NB4 (cell line): ENCODE measurements around the gene LRMDA.

Experiments
- DNase-seq: peaks from one replicate; pipeline ENCODE4 v3.0.0; 2010; ENCODE audit warnings: low read depth
- H3K4me3 ChIP-seq: one replicate; pipeline ENCODE4 v1.5.1; 2011; ENCODE audit warnings: mild to moderate bottlenecking, low read depth, low read length, moderate library complexity
- MYC ChIP-seq: IDR thresholded peaks from 2 replicates; pipeline ENCODE4 v1.6.1; 2011; ENCODE audit warnings: low read depth, low read length
- POLR2A ChIP-seq: IDR thresholded peaks from 2 replicates; pipeline ENCODE4 v1.6.1; 2011; ENCODE audit warnings: mild to moderate bottlenecking; ENCODE audit not compliant: insufficient read length; ENCODE audit errors: extremely low read depth
- TF ChIP-seq, protein P1 (sequence below): IDR thresholded peaks from 2 replicates; pipeline ENCODE4 v1.6.1; 2011; ENCODE audit warnings: low read depth, low read length
- TF ChIP-seq, protein P2 (sequence below): IDR thresholded peaks from one replicate; pipeline ENCODE4 v1.5.1; 2012; ENCODE audit warnings: low read depth, low read length

Gene LRMDA

DNA sequence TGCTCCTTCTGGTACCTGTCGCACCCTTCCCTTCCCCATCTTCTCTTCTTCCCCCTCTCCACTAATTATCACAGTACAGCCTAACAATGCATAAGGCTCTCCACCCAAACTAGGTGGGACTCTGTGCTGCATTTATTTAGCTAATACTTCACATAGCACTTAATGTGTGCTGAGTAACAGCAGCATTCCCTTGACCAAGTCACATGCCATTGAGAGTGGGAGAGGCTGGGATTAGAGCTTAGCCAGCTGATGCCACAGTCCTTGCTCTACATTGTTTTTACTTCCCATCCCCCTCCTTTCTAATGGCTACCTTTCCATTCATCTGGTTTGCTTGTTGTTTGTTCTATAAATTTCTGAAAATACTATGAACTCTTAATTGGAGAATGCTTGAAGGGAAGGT is 426.9 kb downstream of the LRMDA start:
- no peak for DNase-seq
- TF ChIP-seq POLR2A (no peak), MYC (no peak)
- TF ChIP-seq, protein P1, sequence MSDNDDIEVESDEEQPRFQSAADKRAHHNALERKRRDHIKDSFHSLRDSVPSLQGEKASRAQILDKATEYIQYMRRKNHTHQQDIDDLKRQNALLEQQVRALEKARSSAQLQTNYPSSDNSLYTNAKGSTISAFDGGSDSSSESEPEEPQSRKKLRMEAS = no peak
- TF ChIP-seq, protein P2, sequence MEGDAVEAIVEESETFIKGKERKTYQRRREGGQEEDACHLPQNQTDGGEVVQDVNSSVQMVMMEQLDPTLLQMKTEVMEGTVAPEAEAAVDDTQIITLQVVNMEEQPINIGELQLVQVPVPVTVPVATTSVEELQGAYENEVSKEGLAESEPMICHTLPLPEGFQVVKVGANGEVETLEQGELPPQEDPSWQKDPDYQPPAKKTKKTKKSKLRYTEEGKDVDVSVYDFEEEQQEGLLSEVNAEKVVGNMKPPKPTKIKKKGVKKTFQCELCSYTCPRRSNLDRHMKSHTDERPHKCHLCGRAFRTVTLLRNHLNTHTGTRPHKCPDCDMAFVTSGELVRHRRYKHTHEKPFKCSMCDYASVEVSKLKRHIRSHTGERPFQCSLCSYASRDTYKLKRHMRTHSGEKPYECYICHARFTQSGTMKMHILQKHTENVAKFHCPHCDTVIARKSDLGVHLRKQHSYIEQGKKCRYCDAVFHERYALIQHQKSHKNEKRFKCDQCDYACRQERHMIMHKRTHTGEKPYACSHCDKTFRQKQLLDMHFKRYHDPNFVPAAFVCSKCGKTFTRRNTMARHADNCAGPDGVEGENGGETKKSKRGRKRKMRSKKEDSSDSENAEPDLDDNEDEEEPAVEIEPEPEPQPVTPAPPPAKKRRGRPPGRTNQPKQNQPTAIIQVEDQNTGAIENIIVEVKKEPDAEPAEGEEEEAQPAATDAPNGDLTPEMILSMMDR = no peak
- H3K4me3 ChIP-seq = no peak overlapping the region

DNA sequence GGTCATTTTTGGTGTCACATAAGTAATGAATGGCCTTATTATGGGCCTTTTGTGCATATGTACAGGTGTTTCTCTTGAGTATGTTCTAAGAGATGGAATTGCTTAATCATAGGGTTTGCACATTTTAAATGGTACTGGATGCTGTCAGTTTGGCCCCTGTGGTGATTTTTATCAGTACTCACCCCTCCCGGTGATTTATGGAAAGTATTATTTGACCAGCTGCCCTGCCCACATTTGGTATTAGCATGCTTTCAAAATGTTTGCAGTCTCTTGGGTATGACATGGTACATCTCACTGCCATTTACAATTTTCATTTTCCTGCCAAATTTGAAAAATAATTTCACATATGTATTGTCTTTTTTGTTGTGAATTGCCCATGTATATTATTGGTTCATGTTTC is 427.7 kb downstream of the LRMDA start:
- no peak for TF ChIP-seq POLR2A
- TF ChIP-seq MYC = no peak
- TF ChIP-seq, protein P1 = no peak
- no peak for DNase-seq
- no peak overlapping the region for H3K4me3 ChIP-seq

DNA sequence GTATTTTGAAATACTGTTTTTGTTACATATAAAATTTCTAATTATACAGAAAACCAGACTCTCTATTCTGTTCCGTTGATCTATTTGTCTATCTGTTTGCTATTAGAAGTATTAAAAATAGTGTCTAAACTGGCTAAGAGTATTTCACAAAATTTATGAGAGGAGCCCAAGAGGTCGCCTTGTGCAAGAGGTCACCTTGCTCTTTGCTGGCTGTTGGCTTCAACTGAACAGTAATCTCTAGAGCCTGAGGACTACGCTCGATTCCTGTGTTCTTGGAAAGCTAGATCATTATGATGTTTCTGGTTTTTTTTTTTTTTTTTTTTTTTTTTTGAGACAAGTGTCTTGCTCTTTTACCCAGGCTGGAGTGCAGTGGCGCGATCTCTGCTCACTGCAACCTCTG is 428.6 kb downstream of the LRMDA start:
- TF ChIP-seq, protein P1 = no peak
- no peak for DNase-seq
- H3K4me3 ChIP-seq = no peak overlapping the region

DNA sequence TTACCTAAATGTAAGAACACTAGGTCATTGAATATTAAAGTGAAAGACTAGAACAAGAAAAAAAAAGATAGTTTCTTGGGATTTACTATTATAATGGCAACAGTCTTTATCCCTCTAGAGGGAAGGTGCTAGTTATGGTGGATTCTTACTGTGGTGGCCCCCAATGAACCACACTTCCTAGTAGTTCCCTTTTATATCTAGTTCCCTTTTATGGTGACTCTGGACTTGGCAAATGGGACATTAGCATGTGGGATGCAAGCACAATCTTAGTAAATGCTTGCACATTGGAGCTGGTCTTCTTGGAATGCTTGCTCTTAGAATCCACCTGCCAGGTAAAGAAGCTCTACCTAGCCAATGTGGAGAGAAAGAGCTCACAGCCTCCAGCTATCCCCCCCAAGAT is 430.2 kb downstream of the LRMDA start:
- TF ChIP-seq POLR2A (no peak), MYC (no peak)
- TF ChIP-seq, protein P2 = no peak
- TF ChIP-seq, protein P1 = no peak
- peak; percentile 47 for DNase-seq
- H3K4me3 ChIP-seq = no peak overlapping the region

DNA sequence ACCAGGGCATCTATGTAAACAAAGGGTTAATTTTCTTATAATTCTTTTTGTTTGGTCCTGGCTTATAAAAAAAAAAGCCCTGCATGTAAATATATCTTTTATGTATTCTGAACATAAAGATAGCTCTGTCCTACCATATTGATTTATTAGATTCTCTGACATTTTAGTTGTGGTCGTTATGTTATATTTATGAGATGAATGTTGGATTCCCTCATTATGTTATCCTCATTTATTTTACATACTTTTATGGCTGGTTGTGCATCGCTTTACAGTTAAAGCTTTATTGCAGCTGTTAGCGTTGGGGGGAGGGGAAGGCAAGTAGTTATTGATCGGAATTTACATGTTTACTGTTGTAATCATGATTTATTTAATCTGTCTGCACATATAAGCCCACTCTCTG is 431.5 kb downstream of the LRMDA start:
- DNase-seq = no peak
- H3K4me3 ChIP-seq = no peak overlapping the region
- TF ChIP-seq, protein P1 = no peak

DNA sequence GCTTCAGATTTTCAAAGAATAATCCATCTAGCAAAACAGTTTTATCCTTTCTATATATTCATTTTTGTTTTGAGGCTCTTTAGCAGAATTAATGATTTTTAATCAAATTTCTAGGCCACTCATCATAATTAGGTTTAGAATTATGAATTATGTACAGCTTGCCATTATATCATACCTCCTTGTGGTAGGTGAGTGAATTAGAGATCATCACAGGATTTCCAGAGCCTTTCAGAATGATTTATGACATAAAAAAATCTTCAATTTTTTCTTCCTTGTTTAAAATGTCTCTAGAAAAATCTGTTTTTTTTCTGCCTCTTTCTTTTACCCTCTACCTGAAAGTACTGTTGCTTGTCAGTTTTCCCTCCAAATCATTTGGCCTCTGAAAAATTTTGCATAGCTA is 433.3 kb downstream of the LRMDA start:
- no peak overlapping the region for H3K4me3 ChIP-seq
- DNase-seq = no peak
- TF ChIP-seq, protein P1 = no peak
- TF ChIP-seq, protein P2 = no peak
- TF ChIP-seq MYC (no peak), POLR2A (no peak)

DNA sequence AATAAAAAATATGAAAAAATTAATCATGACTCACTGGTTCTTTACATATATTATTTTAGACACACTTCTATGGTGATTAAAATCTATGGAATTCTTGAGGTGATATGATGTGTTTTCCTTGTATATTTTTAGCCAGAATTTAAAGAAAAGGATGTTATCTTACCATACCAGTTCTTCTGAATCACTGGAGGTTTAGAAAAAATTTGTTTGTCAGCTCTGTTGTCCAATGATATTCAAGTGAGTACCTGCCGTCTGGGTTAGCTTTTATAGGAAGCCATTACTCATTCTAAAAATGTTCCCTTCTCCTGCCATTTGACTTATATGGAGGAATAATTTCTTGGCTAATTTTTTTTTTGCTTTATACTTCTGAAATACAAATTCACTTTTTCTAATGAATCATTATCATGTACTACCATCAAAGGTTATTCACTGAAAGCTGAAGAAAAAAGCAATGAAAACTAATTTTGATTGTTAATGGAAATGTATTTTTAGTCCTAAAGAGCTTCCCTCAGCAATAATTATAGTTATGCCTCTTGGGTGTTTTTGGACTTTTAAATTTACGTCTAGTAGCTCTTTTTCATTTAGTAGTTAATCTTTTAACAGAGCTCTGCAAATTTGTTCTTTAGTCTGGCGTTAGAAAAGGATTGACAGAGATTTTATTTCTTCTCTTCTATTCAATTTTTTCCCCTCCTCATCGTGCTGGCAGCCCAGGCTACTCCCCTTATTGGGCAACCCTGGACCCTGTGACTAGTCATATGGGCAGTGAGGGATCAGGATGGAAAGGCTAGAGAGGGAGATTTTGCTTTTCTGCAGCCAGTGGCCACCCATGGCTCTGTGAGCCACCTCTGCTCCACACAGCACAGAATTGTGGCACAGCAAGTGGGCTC is 434.2 kb downstream of the LRMDA start:
- H3K4me3 ChIP-seq = no peak overlapping the region
- no peak for DNase-seq
- TF ChIP-seq, protein P2 = no peak
- TF ChIP-seq, protein P1 = no peak
- TF ChIP-seq POLR2A (no peak), MYC (no peak)
